ENCODE results near the gene UPF3A.
"Not testable (repeated sequence)": the region's sequence is repeated elsewhere in the genome, so short reads cannot be mapped to it uniquely, and the experiment has no call there.

The UPF3A gene

GRCh38 chr13:114281351-114282040 is at the start of gene UPF3A:
UPF3A (plus strand) TSS chr13:114281601; CDS start chr13:114281640, 39 bp downstream.
- DNase-seq = peak; percentile 87

- DNase-seq = no peak
Observed at GRCh38 chr13:114231886-114232285, 49.5 kb upstream of the UPF3A start.

- DNase-seq = no peak
Observed at GRCh38 chr13:114234266-114234644, 47.1 kb upstream of the UPF3A start.

GRCh38 chr13:114234645-114235421 is 46.6 kb upstream of the UPF3A start, which contains the start of gene CDC16:
CDC16 (plus strand) TSS chr13:114234897; CDS start chr13:114235085, 188 bp downstream.
- DNase-seq = peak; percentile 81

GRCh38 chr13:114235697-114236096 is 45.7 kb upstream of the UPF3A start:
- DNase-seq = no peak

- DNase-seq = no peak
Observed at GRCh38 chr13:114236227-114236626, 45.2 kb upstream of the UPF3A start.

- DNase-seq = no peak
Observed at GRCh38 chr13:114237415-114238112, 43.8 kb upstream of the UPF3A start.

- DNase-seq = no peak
Observed at GRCh38 chr13:114241918-114242317, 39.5 kb upstream of the UPF3A start.

GRCh38 chr13:114243971-114244370 is 37.4 kb upstream of the UPF3A start:
- DNase-seq = no peak

- peak; percentile 9 for DNase-seq
Observed at GRCh38 chr13:114244637-114245036, 36.8 kb upstream of the UPF3A start.

GRCh38 chr13:114248011-114248410 is 33.4 kb upstream of the UPF3A start:
- no peak for DNase-seq

GRCh38 chr13:114249077-114249476 is 32.3 kb upstream of the UPF3A start:
- no peak for DNase-seq

- not testable (repeated sequence) for DNase-seq
Observed at GRCh38 chr13:114251639-114252440, 29.6 kb upstream of the UPF3A start.

GRCh38 chr13:114256547-114256946 is 24.9 kb upstream of the UPF3A start:
- DNase-seq = no peak

GRCh38 chr13:114257014-114257413 is 24.4 kb upstream of the UPF3A start:
- no peak for DNase-seq

GRCh38 chr13:114258589-114258988 is 22.8 kb upstream of the UPF3A start:
- no peak for DNase-seq

- no peak for DNase-seq
Observed at GRCh38 chr13:114259374-114259773, 22.0 kb upstream of the UPF3A start.

- no peak for DNase-seq
Observed at GRCh38 chr13:114259974-114260373, 21.4 kb upstream of the UPF3A start.

- DNase-seq = no peak
Observed at GRCh38 chr13:114260814-114261213, 20.6 kb upstream of the UPF3A start.

- no peak for DNase-seq
Observed at GRCh38 chr13:114261328-114261965, 20.0 kb upstream of the UPF3A start.

- peak; percentile 55 for DNase-seq
Observed at GRCh38 chr13:114263578-114263977, 17.8 kb upstream of the UPF3A start.

GRCh38 chr13:114264313-114264712 is 17.1 kb upstream of the UPF3A start:
- DNase-seq = not testable (repeated sequence)

All from CD4-positive, alpha-beta T cell treated with Interleukin-17A for 1 hour (primary cell).